Left lung (tissue), 10 donors: ENCODE results near the gene MOB2. TPM values are rescaled to one million over a fixed set of nuclear protein-coding genes. Genes with fewer than 3 reads are reported as not detected.

Experiments used
- ATAC-seq: fragments of 200-7000 bp; cut with Tn5 transposase; one replicate; pipeline ENCODE4 v1.9.1; 2020; ENCODE audit warnings: moderate library complexity
- DNase-seq, 4 donors: peaks; one replicate each; pipeline ENCODE4 v3.0.0-alpha.2; 2013 to 2020
- H3K27ac ChIP-seq, 2 donors: fragments of 200-600 bp; sonication (generic) in 1 of 2; one replicate each; pipeline versions ENCODE4 v1.5.0 to v1.8.0; 2020 to 2021
- H3K27me3 ChIP-seq, 2 donors: fragments of 200-600 bp; sonication (generic) in 1 of 2; one replicate each; pipeline versions ENCODE4 v1.5.0 to v1.8.0; 2020 to 2021
- H3K36me3 ChIP-seq, 2 donors: fragments of 200-600 bp; sonication (generic) in 1 of 2; one replicate each; pipeline versions ENCODE4 v1.5.0 to v1.8.0; 2020 to 2021
- H3K4me1 ChIP-seq, 2 donors: fragments of 200-600 bp; one replicate each; pipeline ENCODE4 v1.8.0; 2021
- H3K4me3 ChIP-seq, 2 donors: fragments of 200-600 bp; sonication (generic) in 1 of 2; one replicate each; pipeline versions ENCODE4 v1.5.0 to v1.8.0; 2020 to 2021; ENCODE audit warnings: mild to moderate bottlenecking in 1 of 2
- H3K9me3 ChIP-seq, 2 donors: fragments of 200-600 bp; sonication (generic) in 1 of 2; one replicate each; pipeline versions ENCODE4 v1.5.0 to v1.8.0; 2020 to 2021
- intact Hi-C, 2 donors: fragments of 100-400 bp; cut with DNase I; formaldehyde crosslinking; loops; one replicate each; pipeline versions ENCODE4 v1.11.2 to v1.14.2; 2022
- polyA plus RNA-seq, 6 donors: library from polyadenylated mRNA; unstranded; fragments of 120-200 nt; gene quantifications; one replicate each; pipeline ENCODE4 v1.2.1, GENCODE V29; 2013; ENCODE audit not compliant: insufficient read length in 6 of 6
- total RNA-seq, 2 donors: library from RNA; stranded (reverse); fragmentation: NEBNext Ultra II Directional; extraction: Animal tissue kit (Norgen Biotek cat#: 25700); gene quantifications; one replicate each; pipeline ENCODE4 v1.2.1, GENCODE V29; 2021
- TF ChIP-seq, protein P1 (sequence below), 2 donors: fragments of 200-600 bp; sonication (generic) in 1 of 2; IDR thresholded peaks; one replicate each; pipeline versions ENCODE4 v1.5.0 to v1.8.0; 2021; ENCODE audit warnings: antibody characterized with exemption in 2 of 2
- donor health status: DM: no; HTN: yes; CAD: no.
- donor health status: DM: no; HTN: no; CAD: no.

MOB2 gene
- total and polyA plus RNA-seq, 8 donors: 36.1 to 41.3 (median 37.3) TPM

DNA sequence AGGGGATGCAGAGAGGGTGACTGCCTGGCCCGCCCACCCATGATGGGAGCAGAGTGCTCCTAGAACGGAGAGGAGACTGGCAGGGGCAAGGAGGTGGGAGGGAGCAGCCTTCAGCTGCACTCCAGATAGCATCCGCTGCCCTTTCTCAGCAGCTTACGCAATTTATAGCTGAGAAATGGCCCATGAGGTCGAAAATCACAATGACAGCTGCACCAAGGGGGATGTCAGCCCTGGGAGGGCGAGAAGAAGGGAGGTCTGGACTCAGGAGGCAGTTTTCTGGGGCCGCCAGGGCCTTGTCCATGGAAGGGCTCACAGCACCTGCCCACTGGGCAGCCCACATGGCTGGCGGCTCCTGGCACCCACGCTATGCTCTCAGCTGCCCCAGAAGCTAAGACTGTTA is 17.6 kb upstream of the MOB2 start:
- TF ChIP-seq, protein P1, sequence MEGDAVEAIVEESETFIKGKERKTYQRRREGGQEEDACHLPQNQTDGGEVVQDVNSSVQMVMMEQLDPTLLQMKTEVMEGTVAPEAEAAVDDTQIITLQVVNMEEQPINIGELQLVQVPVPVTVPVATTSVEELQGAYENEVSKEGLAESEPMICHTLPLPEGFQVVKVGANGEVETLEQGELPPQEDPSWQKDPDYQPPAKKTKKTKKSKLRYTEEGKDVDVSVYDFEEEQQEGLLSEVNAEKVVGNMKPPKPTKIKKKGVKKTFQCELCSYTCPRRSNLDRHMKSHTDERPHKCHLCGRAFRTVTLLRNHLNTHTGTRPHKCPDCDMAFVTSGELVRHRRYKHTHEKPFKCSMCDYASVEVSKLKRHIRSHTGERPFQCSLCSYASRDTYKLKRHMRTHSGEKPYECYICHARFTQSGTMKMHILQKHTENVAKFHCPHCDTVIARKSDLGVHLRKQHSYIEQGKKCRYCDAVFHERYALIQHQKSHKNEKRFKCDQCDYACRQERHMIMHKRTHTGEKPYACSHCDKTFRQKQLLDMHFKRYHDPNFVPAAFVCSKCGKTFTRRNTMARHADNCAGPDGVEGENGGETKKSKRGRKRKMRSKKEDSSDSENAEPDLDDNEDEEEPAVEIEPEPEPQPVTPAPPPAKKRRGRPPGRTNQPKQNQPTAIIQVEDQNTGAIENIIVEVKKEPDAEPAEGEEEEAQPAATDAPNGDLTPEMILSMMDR (IDR thresholded peaks at IDR 0.05): no peak
- Histone ChIP-seq H3K9me3 (no peaks in the 10 kb centered on the region), H3K4me1 (peaks cover 24 to 41% of the 10 kb centered on the region in 2 donors), H3K27me3 (no peaks in the 10 kb centered on the region), H3K4me3 (no peak overlapping the region), H3K27ac (no peak overlapping the region), H3K36me3 (peaks cover 0 to 12% of the 10 kb centered on the region in 2 donors)
- ATAC-seq: no peak
- intact Hi-C loops: no loop called here
- peak in 1 of 4 donors; percentile 41 for DNase-seq

DNA sequence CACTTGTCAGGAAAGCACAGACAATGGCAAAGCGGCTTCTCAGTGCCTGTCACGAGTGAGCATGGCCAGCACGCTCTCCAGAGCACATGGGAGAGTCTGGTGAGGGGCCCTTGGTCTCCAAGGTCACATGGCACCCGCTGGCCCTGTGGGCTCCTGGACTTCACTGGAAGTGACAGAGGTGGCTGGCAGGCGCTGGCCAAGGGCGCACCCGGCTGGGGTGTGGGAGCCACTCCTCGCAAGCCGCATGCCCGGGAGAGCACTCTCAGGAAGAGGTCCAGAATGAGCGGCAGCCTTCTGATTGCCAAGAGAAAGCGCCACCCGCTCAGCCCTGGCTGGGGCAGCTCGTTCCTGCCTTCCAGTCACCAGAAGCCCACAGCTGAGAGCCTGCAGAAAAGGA is 17.1 kb upstream of the MOB2 start:
- H3K27ac ChIP-seq: no peak overlapping the region
- intact Hi-C loops: no loop called here
- ATAC-seq: peak; percentile 84
- peaks cover 0 to 15% of the 10 kb centered on the region in 2 donors for H3K36me3 ChIP-seq
- TF ChIP-seq, protein P1 (IDR thresholded peaks at IDR 0.05): no peak
- peak in 2 of 4 donors; percentile 62 to 85 for DNase-seq
- H3K9me3 ChIP-seq: no peaks in the 10 kb centered on the region
- H3K4me3 ChIP-seq: no peak overlapping the region
- H3K4me1 ChIP-seq: peaks cover 23 to 37% of the 10 kb centered on the region in 2 donors
- no peaks in the 10 kb centered on the region for H3K27me3 ChIP-seq

DNA sequence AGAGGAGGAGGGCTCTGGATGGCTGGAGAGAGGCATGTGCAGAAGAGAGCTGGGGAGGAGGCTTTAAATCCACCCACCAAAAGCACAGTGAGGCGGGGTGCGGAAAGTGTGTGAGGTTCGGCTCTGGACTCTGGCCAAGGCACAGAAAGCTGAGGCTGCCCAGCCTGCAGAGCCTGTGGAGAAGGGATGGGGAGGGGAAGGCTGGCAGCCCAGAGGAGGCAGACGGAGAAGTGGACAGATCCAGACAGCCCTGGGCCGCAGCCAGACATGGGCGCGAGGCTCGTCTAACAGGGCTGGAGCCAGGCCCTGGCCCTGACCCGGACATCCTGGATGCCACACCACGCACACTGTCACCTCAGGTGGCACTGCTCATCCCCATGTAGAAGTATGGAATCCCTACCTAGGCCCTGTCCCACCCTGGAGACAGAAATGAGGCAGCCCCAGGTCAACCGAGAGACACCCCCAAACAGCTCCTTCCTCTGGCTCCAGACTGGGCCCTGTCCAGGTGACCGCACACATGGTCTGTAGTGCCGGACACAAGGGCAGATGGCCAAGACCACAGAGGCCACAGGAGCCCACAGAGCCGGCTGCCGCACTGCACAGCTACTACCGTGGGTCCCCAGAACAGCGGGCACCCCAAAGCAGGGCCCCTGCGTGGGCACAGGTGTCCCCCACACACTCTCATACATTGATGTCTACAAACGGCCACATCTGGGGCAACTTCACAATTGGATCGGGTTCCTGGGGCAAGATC is 16.6 kb upstream of the MOB2 start:
- DNase-seq (peak in 1 of 4 donors; percentile 52), ATAC-seq (peak; percentile 50)
- Histone ChIP-seq H3K27me3 (no peaks in the 10 kb centered on the region), H3K27ac (no peak overlapping the region), H3K36me3 (peaks cover 0 to 15% of the 10 kb centered on the region in 2 donors), H3K4me3 (no peak overlapping the region), H3K9me3 (no peaks in the 10 kb centered on the region), H3K4me1 (peaks cover 17 to 31% of the 10 kb centered on the region in 2 donors)
- TF ChIP-seq, protein P1 (IDR thresholded peaks at IDR 0.05): no peak
- intact Hi-C loops: no loop called here

DNA sequence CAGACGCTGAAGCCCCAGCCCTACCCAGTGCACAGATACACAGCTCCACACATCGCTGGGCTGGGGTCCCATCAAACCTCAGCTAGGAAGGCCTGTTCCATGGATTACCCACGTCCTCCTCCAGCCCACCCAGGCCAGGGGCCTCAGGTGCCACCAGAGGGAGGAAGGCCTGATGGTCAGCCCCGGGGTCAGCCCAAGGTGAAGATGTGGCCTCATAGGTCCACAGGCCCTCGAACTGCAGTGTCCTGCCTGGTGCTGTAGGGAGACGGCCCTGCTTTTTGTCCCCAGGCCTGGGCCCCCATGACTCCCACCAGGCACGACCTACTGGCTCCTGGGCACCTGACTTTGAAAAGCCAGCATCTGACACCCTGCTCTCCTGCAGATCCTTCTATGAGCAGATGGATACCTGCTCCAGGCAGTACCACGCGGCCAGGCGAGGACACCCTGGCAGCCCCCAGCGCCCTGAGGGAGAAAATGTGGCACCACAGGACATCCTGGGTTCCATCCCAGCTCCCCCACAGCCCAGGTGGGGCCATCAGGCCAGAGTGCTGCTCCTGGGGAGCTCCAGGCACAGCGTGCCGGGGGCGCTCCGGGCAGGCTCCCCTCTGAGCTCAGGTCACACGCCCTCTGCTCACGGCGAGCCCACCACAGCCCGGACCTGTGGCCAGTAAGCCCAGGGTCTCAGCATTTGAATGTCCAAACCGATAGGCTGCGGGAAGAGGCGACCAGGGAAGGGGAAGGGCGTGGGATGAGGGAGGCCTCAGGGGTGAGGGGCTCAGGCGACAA is 15.8 kb upstream of the MOB2 start:
- H3K4me1 ChIP-seq: peaks cover 14 to 27% of the 10 kb centered on the region in 2 donors
- H3K36me3 ChIP-seq: peaks cover 0 to 15% of the 10 kb centered on the region in 2 donors
- H3K4me3 ChIP-seq: no peak overlapping the region
- intact Hi-C loops: no loop called here
- DNase-seq (peak in 1 of 4 donors; percentile 67), ATAC-seq (no peak)
- TF ChIP-seq, protein P1 (IDR thresholded peaks at IDR 0.05): no peak
- H3K27me3 ChIP-seq: no peaks in the 10 kb centered on the region
- H3K27ac ChIP-seq: no peak overlapping the region
- H3K9me3 ChIP-seq: no peaks in the 10 kb centered on the region
